ENCODE measurements around the gene P2RY2.
"Not testable (repeated sequence)": the region's sequence is repeated elsewhere in the genome, so short reads cannot be mapped to it uniquely, and the experiment has no call there.

P2RY2 gene

GRCh38 chr11:73229321-73229895, 11.3 kb downstream of the P2RY2 start:
- no peak for DNase-seq

GRCh38 chr11:73229896-73230875, 12.1 kb downstream of the P2RY2 start:
- no peak for DNase-seq

DNA sequence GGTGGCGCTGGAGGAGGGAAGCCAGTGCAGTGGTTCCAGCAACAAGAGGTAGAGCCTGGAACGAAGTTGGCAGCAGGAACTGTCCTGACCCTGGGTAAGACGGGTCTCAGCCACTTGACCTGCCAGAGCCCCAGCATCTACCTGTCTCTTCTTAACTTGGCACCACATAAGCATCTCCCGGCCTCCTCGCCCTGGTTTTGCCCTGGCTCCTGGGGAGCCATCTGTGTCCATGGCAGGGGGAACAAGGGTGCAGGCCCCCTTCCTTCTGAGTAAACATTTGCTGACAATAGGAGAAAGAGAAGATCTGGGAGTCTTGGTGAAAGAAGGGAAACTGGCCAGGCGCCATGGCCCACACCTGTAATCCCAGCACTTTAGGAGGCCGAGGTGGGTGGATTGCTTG, 12.8 kb downstream of the P2RY2 start:
- peak; percentile 18 for DNase-seq

- not testable (repeated sequence) for DNase-seq
These were observed 14.4 kb downstream of the P2RY2 start for GRCh38 chr11:73232487-73232886.

GRCh38 chr11:73233211-73233610, 15.1 kb downstream of the P2RY2 start:
- peak; percentile 26 for DNase-seq

GRCh38 chr11:73233692-73234470, 15.8 kb downstream of the P2RY2 start:
- peak; percentile 17 for DNase-seq

DNA sequence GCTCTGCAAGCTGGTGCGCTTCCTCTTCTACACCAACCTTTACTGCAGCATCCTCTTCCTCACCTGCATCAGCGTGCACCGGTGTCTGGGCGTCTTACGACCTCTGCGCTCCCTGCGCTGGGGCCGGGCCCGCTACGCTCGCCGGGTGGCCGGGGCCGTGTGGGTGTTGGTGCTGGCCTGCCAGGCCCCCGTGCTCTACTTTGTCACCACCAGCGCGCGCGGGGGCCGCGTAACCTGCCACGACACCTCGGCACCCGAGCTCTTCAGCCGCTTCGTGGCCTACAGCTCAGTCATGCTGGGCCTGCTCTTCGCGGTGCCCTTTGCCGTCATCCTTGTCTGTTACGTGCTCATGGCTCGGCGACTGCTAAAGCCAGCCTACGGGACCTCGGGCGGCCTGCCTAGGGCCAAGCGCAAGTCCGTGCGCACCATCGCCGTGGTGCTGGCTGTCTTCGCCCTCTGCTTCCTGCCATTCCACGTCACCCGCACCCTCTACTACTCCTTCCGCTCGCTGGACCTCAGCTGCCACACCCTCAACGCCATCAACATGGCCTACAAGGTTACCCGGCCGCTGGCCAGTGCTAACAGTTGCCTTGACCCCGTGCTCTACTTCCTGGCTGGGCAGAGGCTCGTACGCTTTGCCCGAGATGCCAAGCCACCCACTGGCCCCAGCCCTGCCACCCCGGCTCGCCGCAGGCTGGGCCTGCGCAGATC, 16.5 kb downstream of the P2RY2 start:
- DNase-seq: peak; percentile 17

DNA sequence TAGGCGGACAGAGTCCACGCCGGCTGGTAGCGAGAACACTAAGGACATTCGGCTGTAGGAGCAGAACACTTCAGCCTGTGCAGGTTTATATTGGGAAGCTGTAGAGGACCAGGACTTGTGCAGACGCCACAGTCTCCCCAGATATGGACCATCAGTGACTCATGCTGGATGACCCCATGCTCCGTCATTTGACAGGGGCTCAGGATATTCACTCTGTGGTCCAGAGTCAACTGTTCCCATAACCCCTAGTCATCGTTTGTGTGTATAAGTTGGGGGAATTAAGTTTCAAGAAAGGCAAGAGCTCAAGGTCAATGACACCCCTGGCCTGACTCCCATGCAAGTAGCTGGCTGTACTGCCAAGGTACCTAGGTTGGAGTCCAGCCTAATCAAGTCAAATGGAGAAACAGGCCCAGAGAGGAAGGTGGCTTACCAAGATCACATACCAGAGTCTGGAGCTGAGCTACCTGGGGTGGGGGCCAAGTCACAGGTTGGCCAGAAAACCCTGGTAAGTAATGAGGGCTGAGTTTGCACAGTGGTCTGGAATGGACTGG, 17.2 kb downstream of the P2RY2 start:
- peak; percentile 9 for DNase-seq

GRCh38 chr11:73236205-73236765, 18.2 kb downstream of the P2RY2 start:
- peak; percentile 41 for DNase-seq

DNA sequence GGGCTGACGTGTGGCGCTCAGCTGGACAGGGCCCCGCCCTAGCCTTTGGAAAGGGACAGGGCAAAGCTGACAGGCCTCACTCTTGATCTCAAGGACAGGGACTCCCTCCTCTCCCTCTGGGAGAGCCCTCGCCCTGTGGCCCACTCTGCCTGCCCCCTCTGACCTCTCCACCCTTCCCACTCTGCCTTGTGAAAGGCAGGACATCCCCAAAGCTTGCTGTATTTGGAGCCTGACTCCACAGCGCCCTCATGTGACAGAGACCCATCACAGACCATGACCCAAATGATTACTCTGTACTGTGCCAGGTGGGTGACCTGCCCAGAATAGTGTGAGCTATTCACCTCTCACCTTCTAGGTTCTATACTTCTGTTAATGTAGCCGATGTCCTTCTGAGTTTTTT, 18.8 kb downstream of the P2RY2 start:
- DNase-seq: peak; percentile 94

- peak; percentile 31 for DNase-seq
These were observed 19.6 kb downstream of the P2RY2 start for GRCh38 chr11:73237471-73238290.

DNA sequence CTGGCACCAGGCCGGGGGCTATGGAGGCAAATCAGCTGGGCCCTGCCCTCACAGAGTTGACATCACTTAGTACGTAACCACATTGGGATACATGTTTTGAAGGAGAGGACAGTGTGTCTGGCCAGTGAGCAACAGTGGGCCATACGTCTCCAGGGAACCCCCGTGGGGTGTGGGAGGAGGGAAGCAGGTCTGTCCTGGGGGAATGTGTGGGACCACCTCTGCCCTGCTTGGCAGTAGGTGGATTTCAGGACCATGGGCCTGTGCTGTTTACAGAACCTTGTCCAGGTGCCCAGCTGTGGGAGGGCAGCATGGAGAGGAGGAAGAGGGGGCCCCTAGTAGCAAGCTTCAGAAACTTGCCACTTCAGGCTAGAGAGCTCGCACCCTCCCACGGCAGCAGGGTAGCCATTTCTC, 21.0 kb downstream of the P2RY2 start:
- peak; percentile 9 for DNase-seq

- DNase-seq: no peak
These were observed 21.6 kb downstream of the P2RY2 start for GRCh38 chr11:73239571-73240189.

DNA sequence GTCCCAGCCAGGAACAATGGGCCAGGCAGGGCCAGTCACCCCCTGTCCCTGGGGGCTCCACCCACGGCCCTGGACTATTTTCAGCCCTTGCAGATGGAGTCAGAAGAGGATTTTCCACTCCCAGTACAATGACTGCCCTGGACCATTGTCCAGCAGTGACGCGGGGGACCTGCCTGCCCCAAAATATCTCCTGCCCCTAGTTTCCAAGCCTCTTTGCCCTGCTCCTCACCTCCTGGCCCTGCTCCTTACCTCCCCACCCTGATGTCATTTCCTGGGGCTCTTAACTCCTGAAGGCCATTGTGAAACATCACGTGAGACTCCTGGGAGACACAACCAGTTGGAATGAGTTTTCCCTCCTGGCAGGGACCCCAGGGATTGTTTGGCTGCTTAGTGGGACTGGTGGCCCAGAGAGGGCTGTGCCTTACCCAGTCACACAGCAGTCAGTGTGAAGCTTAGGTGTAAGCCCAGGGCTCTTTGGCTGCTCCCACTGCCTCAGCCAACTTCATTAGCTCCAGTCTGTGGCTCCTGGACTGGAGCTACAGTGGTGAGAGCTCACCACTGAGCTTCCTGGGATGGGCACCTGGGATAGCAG, 22.2 kb downstream of the P2RY2 start:
- peak; percentile 28 for DNase-seq

- no peak for DNase-seq
These were observed 23.2 kb downstream of the P2RY2 start for GRCh38 chr11:73241300-73241699.

DNA sequence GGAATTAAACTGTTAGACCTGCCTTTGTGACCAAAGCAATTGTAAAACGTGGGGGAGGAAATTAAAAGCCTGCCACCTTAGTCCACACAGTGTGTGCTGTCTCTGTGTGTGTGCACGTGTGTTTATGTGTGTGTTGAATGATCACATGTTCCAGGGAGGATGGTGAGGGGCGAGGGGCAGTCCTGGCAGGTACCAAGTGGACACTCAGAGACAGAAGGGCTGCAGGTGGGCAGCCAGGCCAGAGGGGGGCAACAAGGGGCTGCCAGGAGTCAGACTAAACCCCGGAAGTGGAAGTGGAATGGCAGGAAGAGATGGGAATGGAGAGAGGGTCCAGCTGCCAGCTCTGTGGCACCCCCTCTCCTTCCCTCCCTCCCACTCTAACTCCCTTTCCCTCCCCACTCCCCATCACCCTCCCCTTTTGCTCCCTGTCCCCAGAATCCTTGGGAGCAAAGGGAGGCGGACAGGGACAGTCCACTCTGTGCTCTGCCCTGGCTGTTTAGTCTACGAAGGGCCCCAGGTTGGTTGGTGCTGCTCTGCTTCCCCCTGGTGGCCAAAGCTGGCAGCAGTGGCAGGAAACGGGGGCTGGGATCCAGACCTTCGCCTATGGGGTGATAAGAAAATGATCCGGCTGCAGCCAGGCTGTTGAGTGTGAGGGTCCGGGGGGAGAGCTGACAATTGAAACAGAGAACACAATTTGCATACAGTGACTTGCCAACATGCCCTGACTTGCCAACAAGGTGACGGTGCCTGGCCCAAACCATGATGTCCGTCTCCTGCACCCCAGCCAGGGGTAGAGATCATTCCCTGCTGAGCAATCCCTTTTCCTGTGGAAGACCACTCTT, 24.4 kb downstream of the P2RY2 start:
- DNase-seq: peak; percentile 88

- no peak for DNase-seq
These were observed 25.0 kb downstream of the P2RY2 start for GRCh38 chr11:73243093-73243485.

- no peak for DNase-seq
These were observed 26.6 kb downstream of the P2RY2 start for GRCh38 chr11:73244589-73245240.

- no peak for DNase-seq
These were observed 27.4 kb downstream of the P2RY2 start for GRCh38 chr11:73245461-73245860.

Measured in 8988T (cell line).